SK-N-SH (cell line): Measurements from ENCODE around the gene DPYSL4. TPM values are rescaled to one million over a fixed set of nuclear protein-coding genes. Genes with fewer than 3 reads are reported as not detected.
A peak's percentile ranks its signal among the peaks of the same experiment; 100 is the strongest.

ENCODE experiments used
- CTCF ChIA-PET: fragments of 300-600, 350-600 bp; formaldehyde crosslinking; extraction: SDS; loops from one replicate; lab custom pipeline; 2021; lab: Yijun Ruan, JAX
- POLR2A ChIA-PET: fragments of 350-600 bp; sonication (Branson Sonifier 250); formaldehyde crosslinking; extraction: SDS; loops from one replicate; lab custom pipeline; 2020; ENCODE audit warnings: antibody characterized with exemption, inconsistent platforms; lab: Yijun Ruan, JAX
- DNase-seq: peaks from one replicate; pipeline ENCODE4 v3.0.0; 2012
- H2AFZ ChIP-seq: fragments of 200-600 bp; sonication (generic); 2 replicates; pipeline ENCODE4 v1.8.1; 2016; ENCODE audit warnings: antibody characterized with exemption, mild to moderate bottlenecking, low read depth
- H3F3A ChIP-seq: fragments of 200-600 bp; sonication (generic); replicated peaks from 2 replicates; pipeline ENCODE3; 2016; ENCODE audit warnings: antibody characterized with exemption, mild to moderate bottlenecking; ENCODE audit not compliant: insufficient read depth
- H3K27ac ChIP-seq, 2 experiments: fragments of 200-500 bp in 1 of 2; fragments of 200-600 bp in 1 of 2; sonication (Bioruptor generic) in 1 of 2; sonication (generic), shearing (Covaris generic) in 1 of 2; 2 replicates each; pipeline versions ENCODE4 v1.5.1 to v1.6.1; 2014 to 2016; ENCODE audit warnings: low read depth in 2 of 2, inconsistent platforms in 1 of 2, low read length in 1 of 2, mild to moderate bottlenecking in 1 of 2, mixed read lengths in 1 of 2
- H3K27me3 ChIP-seq: fragments of 200-600 bp; sonication (generic), shearing (Covaris generic); 2 replicates; pipeline ENCODE4 v1.6.1; 2016; ENCODE audit warnings: mixed run types; ENCODE audit not compliant: insufficient read depth
- H3K36me3 ChIP-seq, 2 experiments: fragments of 200-500 bp in 1 of 2; fragments of 200-600 bp in 1 of 2; sonication (Bioruptor generic) in 1 of 2; sonication (generic) in 1 of 2; replicated peaks in 1 of 2; 2 replicates each; pipeline versions ENCODE3 to v1.5.1; 2014 to 2016; ENCODE audit warnings: low read length in 1 of 2, mild to moderate bottlenecking in 1 of 2; ENCODE audit not compliant: insufficient read depth in 2 of 2, control insufficient read depth in 1 of 2
- H3K4me1 ChIP-seq, 2 experiments: fragments of 200-500 bp in 1 of 2; fragments of 200-600 bp in 1 of 2; sonication (Bioruptor generic) in 1 of 2; sonication (generic), shearing (Covaris generic) in 1 of 2; 2 replicates each; pipeline versions ENCODE4 v1.5.1 to v1.6.1; 2014 to 2016; ENCODE audit warnings: low read depth in 1 of 2, low read length in 1 of 2, mixed run types in 1 of 2; ENCODE audit not compliant: insufficient read depth in 2 of 2, control insufficient read depth in 1 of 2
- H3K4me2 ChIP-seq: fragments of 200-600 bp; sonication (generic), shearing (Covaris generic); 2 replicates; pipeline ENCODE4 v1.6.1; 2017; ENCODE audit warnings: mixed run types
- H3K4me3 ChIP-seq, 2 experiments: fragments of 200-500 bp in 1 of 2; fragments of 200-600 bp in 1 of 2; sonication (Bioruptor generic) in 1 of 2; sonication (generic), shearing (Covaris generic) in 1 of 2; 2 replicates each; pipeline versions ENCODE4 v1.5.1 to v1.8.1; 2014 to 2016; ENCODE audit warnings: low read depth in 2 of 2, inconsistent platforms in 1 of 2, low read length in 1 of 2, mild to moderate bottlenecking in 1 of 2, mixed read lengths in 1 of 2, moderate library complexity in 1 of 2
- H3K79me2 ChIP-seq: fragments of 200-600 bp; sonication (generic); 2 replicates; pipeline ENCODE4 v1.8.1; 2017; ENCODE audit warnings: mild to moderate bottlenecking; ENCODE audit not compliant: insufficient read depth
- H3K9ac ChIP-seq: fragments of 200-600 bp; sonication (generic); 2 replicates; pipeline ENCODE4 v1.6.1; 2017; ENCODE audit warnings: mixed run types
- H3K9me2 ChIP-seq: fragments of 200-600 bp; sonication (generic); 2 replicates; pipeline ENCODE4 v1.6.1; 2017; ENCODE audit warnings: mixed run types
- H3K9me3 ChIP-seq: fragments of 200-600 bp; sonication (generic); 2 replicates; pipeline ENCODE4 v1.6.1; 2017; ENCODE audit warnings: mixed run types, mild to moderate bottlenecking, moderate library complexity
- H4K20me1 ChIP-seq: fragments of 200-600 bp; sonication (generic); 2 replicates; pipeline ENCODE4 v1.6.1; 2017; ENCODE audit warnings: mild to moderate bottlenecking, mixed run types; ENCODE audit not compliant: insufficient read depth
- FOSL2 ChIP-seq: IDR thresholded peaks from 2 replicates; pipeline ENCODE4 v1.4.0; 2012; ENCODE audit warnings: low read depth, mild to moderate bottlenecking, moderate library complexity, borderline replicate concordance
- GATA2 ChIP-seq: sonication (generic); formaldehyde crosslinking; IDR thresholded peaks from 2 replicates; pipeline ENCODE4 v1.5.0; 2020; ENCODE audit warnings: mild to moderate bottlenecking, missing genetic modification reagents
- JUND ChIP-seq: IDR thresholded peaks from 2 replicates; pipeline ENCODE4 v1.4.0; 2012
- TEAD4 ChIP-seq: IDR thresholded peaks from 2 replicates; pipeline ENCODE4 v1.4.0; 2012; ENCODE audit warnings: mild to moderate bottlenecking, borderline replicate concordance; ENCODE audit not compliant: insufficient read depth
- WGBS: methylation state at CpG from one replicate; pipeline ENCODE4 v1.1.6; 2017; ENCODE audit warnings: low lambda C conversion rate; 5-methylcytosine and 5-hydroxymethylcytosine counted together
- polyA plus RNA-seq, 3 experiments: library from polyadenylated mRNA; depleted of rRNA; stranded (reverse); fragments of >200 nt; gene quantifications; 2 replicates each; pipeline ENCODE4 v1.2.3, GENCODE V29; 2012
- TF ChIP-seq, protein P1 (sequence below): IDR thresholded peaks from 2 replicates; pipeline ENCODE4 v1.4.0; 2012; ENCODE audit warnings: low read depth

The DPYSL4 gene
- polyA plus RNA-seq, 1 of the 3 experiments (the other 2 are of a cell fraction), result 21.8 TPM

DNA sequence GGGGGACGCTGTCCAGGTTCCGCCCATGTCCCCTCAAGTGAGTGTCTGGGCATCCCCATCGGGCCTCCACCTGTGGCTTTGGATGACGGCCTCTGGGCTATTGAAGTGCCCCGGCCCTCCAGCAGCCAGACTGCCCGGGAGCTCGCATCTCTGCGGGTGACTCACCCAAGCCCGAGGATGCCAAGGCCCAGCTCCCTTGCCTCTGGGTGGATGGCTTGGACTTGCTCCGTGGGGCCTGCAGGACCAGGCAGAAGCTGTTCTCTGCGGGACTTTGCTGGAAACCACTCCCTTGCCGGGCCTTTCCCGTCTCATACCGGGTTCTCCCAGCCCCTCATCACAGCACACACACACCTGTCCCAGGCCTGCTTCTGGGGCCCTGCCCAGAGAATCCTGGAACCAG, 22.4 kb downstream of the DPYSL4 start:
- no peak overlapping the region for H3K9ac ChIP-seq
- ChIA-PET POLR2A (interaction anchor here (1.2 kb wide), 1 partner anchor 33 kb away, joined by 3 read pairs; no protein-coding TSS in a partner anchor), CTCF (interaction anchor here (0.8 to 1.5 kb wide), 3 partner anchors 13 to 152 kb away, joined by 3 to 4 read pairs (median 3); no protein-coding TSS in a partner anchor)
- H3K27me3 ChIP-seq, result no peaks in the 10 kb centered on the region
- no peak overlapping the region for H2AFZ ChIP-seq
- H3K4me1 ChIP-seq, result no peaks in the 10 kb centered on the region; a peak in 1 of 4 replicates
- no peak for DNase-seq
- H3F3A ChIP-seq, result no peaks in the 10 kb centered on the region
- no peaks in the 10 kb centered on the region for H3K9me2 ChIP-seq
- H3K4me2 ChIP-seq, result no peak overlapping the region
- 100% methylated on average over 2 of the region's 14 CpGs for WGBS
- no peak overlapping the region for H3K4me3 ChIP-seq
- no peak overlapping the region for H3K27ac ChIP-seq
- TF ChIP-seq, protein P1, sequence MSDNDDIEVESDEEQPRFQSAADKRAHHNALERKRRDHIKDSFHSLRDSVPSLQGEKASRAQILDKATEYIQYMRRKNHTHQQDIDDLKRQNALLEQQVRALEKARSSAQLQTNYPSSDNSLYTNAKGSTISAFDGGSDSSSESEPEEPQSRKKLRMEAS, result no peak
- TF ChIP-seq FOSL2, result peak; percentile 35; the same call in 1 of the 2 replicates
- TF ChIP-seq JUND, result peak; percentile 14; the same call in 1 of the 2 replicates
- H3K9me3 ChIP-seq, result no peaks in the 10 kb centered on the region
- no peaks in the 10 kb centered on the region for H3K79me2 ChIP-seq
- no peaks in the 10 kb centered on the region for H4K20me1 ChIP-seq
- peaks cover 0 to 2% of the 10 kb centered on the region in 2 experiments for H3K36me3 ChIP-seq

DNA sequence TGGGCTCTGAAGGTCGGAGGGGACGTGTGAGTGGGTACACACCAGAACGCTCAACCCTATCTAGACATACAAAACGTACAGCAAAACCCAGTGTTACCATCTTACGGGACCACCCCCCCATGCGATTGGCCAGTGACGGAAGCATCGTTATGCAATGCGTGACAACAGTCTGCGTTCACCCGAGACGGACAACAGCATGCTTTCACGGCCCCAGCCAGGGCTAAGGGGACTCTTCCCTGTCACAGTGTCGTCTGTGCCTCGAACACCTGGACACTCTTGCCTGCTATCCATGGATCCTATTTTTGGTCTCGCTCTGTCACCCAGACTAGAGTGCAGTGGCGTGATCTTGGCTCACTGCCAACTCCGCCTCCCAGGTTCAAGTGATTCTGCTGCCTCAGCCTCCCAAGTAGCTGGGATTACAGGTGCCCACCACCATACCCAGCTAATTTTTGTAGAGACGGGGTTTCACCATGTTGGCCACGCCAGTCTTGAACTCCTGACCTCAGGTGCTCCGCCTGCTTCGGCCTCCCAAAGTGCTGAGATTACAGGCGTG, 23.3 kb downstream of the DPYSL4 start:
- Histone ChIP-seq H3K36me3 (peaks cover 0 to under 1% of the 10 kb centered on the region in 2 experiments), H3F3A (no peaks in the 10 kb centered on the region), H3K4me2 (no peak overlapping the region), H3K9me3 (no peaks in the 10 kb centered on the region), H4K20me1 (no peaks in the 10 kb centered on the region), H3K9ac (no peak overlapping the region), H2AFZ (no peak overlapping the region), H3K4me3 (no peak overlapping the region), H3K27me3 (no peaks in the 10 kb centered on the region), H3K9me2 (no peaks in the 10 kb centered on the region), H3K27ac (no peak overlapping the region), H3K79me2 (no peaks in the 10 kb centered on the region), H3K4me1 (no peaks in the 10 kb centered on the region; a peak in 1 of 4 replicates)
- no peak for TF ChIP-seq GATA2 (CRISPR knock-in tag)
- WGBS, result 91% methylated on average over 17 of the region's 23 CpGs
- ChIA-PET CTCF (interaction anchor here (1.2 to 1.5 kb wide), 2 partner anchors 12 to 143 kb away, joined by 3 to 4 read pairs; no protein-coding TSS in a partner anchor), POLR2A (no interaction called here)
- DNase-seq, result no peak

DNA sequence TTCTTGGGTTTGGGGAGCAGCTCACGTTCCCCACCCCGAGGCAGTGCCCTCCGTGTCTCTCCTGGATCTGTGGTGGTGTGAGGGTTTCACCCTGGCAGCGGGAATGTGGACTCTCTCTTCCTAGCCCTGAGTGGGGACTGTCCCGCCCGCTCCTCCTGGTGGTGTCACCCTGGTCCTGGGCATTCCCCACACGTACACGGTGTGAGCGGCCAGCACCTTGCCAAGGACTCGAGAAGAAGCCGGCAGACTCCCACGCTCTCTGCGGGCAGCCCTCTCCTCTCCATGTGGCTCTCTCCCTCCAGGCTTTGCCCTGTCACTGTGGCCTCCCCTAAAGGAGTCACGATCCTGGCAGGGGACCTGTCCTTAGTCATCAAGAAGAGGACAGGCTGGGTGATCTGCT, 24.0 kb downstream of the DPYSL4 start:
- H3F3A ChIP-seq, result no peaks in the 10 kb centered on the region
- H3K9ac ChIP-seq, result no peak overlapping the region
- H4K20me1 ChIP-seq, result no peaks in the 10 kb centered on the region
- TF ChIP-seq TEAD4, result no peak
- TF ChIP-seq, all 33 proteins: peak for 0
- ChIA-PET CTCF (no interaction called here), POLR2A (no interaction called here)
- Histone ChIP-seq H3K27me3 (no peaks in the 10 kb centered on the region), H2AFZ (no peak overlapping the region), H3K9me2 (no peaks in the 10 kb centered on the region), H3K4me3 (no peak overlapping the region), H3K9me3 (no peaks in the 10 kb centered on the region), H3K27ac (no peak overlapping the region), H3K36me3 (no peaks in the 10 kb centered on the region), H3K4me2 (no peak overlapping the region), H3K79me2 (no peaks in the 10 kb centered on the region), H3K4me1 (no peaks in the 10 kb centered on the region; a peak in 1 of 4 replicates)
- no peak for DNase-seq
- 91% methylated on average over 7 of the region's 14 CpGs for WGBS
